Fibroblast of pulmonary artery (primary cell): Measurements from ENCODE around the gene PIP4P1.

ENCODE experiments used
- DNase-seq: peaks from one replicate; pipeline ENCODE4 v3.0.0-alpha.2; 2010; ENCODE audit warnings: low read depth
- H3K4me3 ChIP-seq: replicated peaks from 2 replicates; pipeline ENCODE4 v1.5.1; 2011; ENCODE audit warnings: low read depth, mild to moderate bottlenecking, control low read depth, low read length, moderate library complexity
- CTCF ChIP-seq: IDR thresholded peaks from 2 replicates; pipeline ENCODE4 v1.5.1; 2011; ENCODE audit warnings: mild to moderate bottlenecking, control low read depth, low read length, inconsistent platforms; ENCODE audit errors: missing control alignments

PIP4P1 gene

GRCh38 chr14:20489093-20489994 lies 28.1 kb upstream of the PIP4P1 start:
- no peak for TF ChIP-seq CTCF
- no peak overlapping the region for H3K4me3 ChIP-seq
- peak; percentile 40 for DNase-seq

GRCh38 chr14:20487396-20487725 lies 26.1 kb upstream of the PIP4P1 start:
- no peak overlapping the region for H3K4me3 ChIP-seq
- TF ChIP-seq CTCF = no peak
- no peak for DNase-seq

- H3K4me3 ChIP-seq = no peak overlapping the region
- DNase-seq = no peak
- TF ChIP-seq CTCF = no peak
Observed at GRCh38 chr14:20486684-20487395, 25.6 kb upstream of the PIP4P1 start.

GRCh38 chr14:20485900-20486299 lies 24.7 kb upstream of the PIP4P1 start:
- no peak for DNase-seq
- no peak for TF ChIP-seq CTCF
- no peak overlapping the region for H3K4me3 ChIP-seq

GRCh38 chr14:20482382-20482781 lies 21.1 kb upstream of the PIP4P1 start:
- H3K4me3 ChIP-seq = no peak overlapping the region
- no peak for DNase-seq
- TF ChIP-seq CTCF = no peak

GRCh38 chr14:20478894-20479293 lies 17.7 kb upstream of the PIP4P1 start:
- H3K4me3 ChIP-seq = no peak overlapping the region
- no peak for TF ChIP-seq CTCF
- no peak for DNase-seq
